ENCODE results near the gene GCSH.

DNA sequence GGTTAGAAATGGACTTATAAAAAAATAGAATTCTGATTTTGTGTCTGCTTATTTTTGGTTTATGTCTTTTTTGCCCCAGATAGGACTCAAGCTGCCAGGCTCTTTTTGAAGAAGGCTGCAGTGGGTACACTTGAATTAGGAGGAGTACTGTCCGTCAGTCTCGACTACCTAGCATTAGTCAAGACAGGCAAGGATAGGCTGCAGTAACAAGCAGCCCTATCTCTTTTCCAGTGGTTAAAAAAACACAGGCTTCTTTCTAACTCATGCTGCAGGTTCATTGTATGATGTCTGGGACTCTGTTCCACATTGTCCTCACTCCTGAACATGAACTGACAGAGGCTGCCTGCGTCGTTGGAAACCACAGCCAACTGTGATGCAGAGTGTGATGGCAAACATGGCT, 27.1 kb downstream of the GCSH start:
- TF ChIP-seq, protein P1, sequence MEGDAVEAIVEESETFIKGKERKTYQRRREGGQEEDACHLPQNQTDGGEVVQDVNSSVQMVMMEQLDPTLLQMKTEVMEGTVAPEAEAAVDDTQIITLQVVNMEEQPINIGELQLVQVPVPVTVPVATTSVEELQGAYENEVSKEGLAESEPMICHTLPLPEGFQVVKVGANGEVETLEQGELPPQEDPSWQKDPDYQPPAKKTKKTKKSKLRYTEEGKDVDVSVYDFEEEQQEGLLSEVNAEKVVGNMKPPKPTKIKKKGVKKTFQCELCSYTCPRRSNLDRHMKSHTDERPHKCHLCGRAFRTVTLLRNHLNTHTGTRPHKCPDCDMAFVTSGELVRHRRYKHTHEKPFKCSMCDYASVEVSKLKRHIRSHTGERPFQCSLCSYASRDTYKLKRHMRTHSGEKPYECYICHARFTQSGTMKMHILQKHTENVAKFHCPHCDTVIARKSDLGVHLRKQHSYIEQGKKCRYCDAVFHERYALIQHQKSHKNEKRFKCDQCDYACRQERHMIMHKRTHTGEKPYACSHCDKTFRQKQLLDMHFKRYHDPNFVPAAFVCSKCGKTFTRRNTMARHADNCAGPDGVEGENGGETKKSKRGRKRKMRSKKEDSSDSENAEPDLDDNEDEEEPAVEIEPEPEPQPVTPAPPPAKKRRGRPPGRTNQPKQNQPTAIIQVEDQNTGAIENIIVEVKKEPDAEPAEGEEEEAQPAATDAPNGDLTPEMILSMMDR (IDR thresholded peaks at IDR 0.05), result no peak
- TF ChIP-seq POLR2A (IDR thresholded peaks at IDR 0.05) (no peak), EP300 (IDR thresholded peaks at IDR 0.05) (no peak)

Data from tibial nerve (tissue), 4 donors.